HG02870 (cell line): ENCODE results near the gene C1orf141.
"Not testable (repeated sequence)": the region's sequence is repeated elsewhere in the genome, so short reads cannot be mapped to it uniquely, and the experiment has no call there.

ENCODE experiments used
- ATAC-seq: cut with Tn5 transposase; IDR thresholded peaks from one replicate; pipeline ENCODE4 v1.9.1; 2021; ENCODE audit warnings: mild to moderate bottlenecking, moderate library complexity; ENCODE audit not compliant: unreplicated experiment

C1orf141 gene

GRCh38 chr1:67089685-67090208, 45.0 kb downstream of the C1orf141 start:
- no peak for ATAC-seq

GRCh38 chr1:67088440-67088839, 46.3 kb downstream of the C1orf141 start:
- no peak for ATAC-seq

- no peak for ATAC-seq
Measured at GRCh38 chr1:67085326-67085725, 49.4 kb downstream of the C1orf141 start.

GRCh38 chr1:67084765-67085318, 49.9 kb downstream of the C1orf141 start:
- no peak for ATAC-seq

- no peak for ATAC-seq
Measured at GRCh38 chr1:67078291-67078690, 56.5 kb downstream of the C1orf141 start.

- no peak for ATAC-seq
Measured at GRCh38 chr1:67077593-67077992, 57.2 kb downstream of the C1orf141 start.

DNA sequence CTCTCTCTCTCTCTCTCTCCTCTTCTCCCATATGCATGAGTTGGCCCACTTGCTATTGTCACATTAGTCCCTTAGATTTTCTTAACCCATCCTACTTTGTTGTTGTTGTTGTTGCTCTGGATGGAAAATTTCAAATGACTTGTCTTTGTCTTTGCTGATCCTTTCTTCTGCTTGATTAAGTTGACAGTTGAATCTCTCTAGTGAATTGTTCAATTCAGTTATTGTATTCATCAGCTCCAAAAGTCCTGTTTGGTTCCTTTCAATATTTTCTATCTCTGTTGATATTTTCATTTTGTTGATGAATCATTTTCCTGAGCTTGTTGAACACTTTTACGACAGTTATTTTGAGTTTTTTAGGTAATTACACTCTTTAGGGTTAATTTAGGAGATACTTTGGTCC, 62.0 kb downstream of the C1orf141 start:
- ATAC-seq, result no peak

DNA sequence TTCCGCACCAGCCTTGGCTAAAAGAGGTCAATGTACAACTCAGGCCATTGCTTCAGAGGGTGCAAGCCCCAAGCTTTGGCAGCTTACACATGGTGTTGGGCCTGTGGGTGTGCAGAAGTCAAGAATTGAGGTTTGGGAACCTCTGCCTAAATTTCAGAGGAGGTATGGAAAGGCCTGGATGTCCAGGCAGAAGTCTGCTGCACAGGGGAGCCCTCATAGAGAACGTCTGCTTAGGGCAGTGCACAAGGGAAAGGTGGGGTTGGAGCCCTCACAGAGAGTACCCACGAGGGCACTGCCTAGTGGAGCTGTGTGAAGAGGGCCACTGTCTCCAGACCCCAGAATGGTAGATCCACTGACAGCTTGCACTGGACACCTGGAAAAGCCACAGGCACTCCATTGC, 67.1 kb downstream of the C1orf141 start:
- not testable (repeated sequence) for ATAC-seq

DNA sequence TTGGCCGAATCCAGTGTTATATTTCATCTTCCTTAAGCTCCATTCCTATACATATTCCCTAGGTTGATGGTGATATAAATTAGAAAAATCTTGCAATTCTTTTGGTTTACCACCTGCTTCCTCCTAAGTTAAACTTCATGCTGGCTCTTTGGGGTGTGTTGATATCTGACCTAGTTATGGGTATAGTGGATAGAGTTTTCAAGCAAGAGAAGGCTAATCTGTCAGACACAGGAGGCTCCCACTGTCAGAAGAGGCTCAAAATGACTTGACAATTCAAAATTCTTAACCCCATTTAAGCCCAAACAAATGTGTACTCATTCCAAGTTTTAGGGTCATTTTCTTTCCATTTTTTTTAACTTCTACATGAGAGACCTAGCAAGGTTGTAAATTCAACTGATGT, 72.4 kb downstream of the C1orf141 start:
- no peak for ATAC-seq

- ATAC-seq, result no peak
Measured at GRCh38 chr1:67061266-67061665, 73.5 kb downstream of the C1orf141 start.

DNA sequence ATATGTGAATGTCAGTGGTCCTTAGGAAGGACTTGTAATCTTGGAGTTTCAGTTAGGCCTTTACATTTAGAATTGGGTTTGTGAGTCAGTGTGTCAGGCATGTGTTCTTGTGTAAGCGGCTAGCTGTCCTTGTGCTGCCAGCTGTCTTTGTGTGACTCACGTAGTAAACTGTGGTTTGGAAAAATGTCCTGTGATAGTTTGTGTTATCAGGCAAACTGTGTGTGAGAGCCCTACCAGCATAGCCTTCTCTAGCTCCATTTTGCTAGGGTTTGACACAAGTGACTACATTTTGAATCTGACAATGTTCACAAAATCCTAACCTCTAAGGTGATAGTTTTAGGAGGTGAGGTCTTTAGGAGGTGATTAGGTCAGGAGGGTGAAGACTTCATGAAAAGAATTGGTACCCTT, 74.0 kb downstream of the C1orf141 start:
- no peak for ATAC-seq

GRCh38 chr1:67059346-67059745, 75.4 kb downstream of the C1orf141 start:
- ATAC-seq, result no peak

- no peak for ATAC-seq
Measured at GRCh38 chr1:67058761-67059160, 76.0 kb downstream of the C1orf141 start.

- ATAC-seq, result no peak
Measured at GRCh38 chr1:67058242-67058641, 76.5 kb downstream of the C1orf141 start.

- ATAC-seq, result peak; percentile 65
Measured at GRCh38 chr1:67053785-67054772, 80.7 kb downstream of the C1orf141 start, which contains the start of gene SLC35D1. Gene SLC35D1 (minus strand): TSS chr1:67054148. CDS start chr1:67054013, 135 bp downstream.

DNA sequence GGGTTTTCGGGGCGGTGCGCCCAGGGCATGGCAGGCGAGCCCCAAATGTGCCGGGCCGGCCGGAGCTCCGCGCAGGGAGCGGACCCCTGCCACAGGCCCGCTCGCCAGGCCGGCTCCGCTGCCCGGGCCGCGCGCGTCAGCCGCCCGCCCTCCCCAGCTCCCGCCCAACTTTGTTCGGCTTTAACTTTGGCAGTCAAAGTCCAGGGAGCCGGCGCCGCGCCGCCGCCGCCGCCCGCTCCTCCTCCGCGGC, 81.3 kb downstream of the C1orf141 start:
- peak; percentile 35 for ATAC-seq

GRCh38 chr1:67052741-67053534, 81.8 kb downstream of the C1orf141 start:
- peak; percentile 8 for ATAC-seq

GRCh38 chr1:67051196-67051595, 83.6 kb downstream of the C1orf141 start:
- no peak for ATAC-seq

DNA sequence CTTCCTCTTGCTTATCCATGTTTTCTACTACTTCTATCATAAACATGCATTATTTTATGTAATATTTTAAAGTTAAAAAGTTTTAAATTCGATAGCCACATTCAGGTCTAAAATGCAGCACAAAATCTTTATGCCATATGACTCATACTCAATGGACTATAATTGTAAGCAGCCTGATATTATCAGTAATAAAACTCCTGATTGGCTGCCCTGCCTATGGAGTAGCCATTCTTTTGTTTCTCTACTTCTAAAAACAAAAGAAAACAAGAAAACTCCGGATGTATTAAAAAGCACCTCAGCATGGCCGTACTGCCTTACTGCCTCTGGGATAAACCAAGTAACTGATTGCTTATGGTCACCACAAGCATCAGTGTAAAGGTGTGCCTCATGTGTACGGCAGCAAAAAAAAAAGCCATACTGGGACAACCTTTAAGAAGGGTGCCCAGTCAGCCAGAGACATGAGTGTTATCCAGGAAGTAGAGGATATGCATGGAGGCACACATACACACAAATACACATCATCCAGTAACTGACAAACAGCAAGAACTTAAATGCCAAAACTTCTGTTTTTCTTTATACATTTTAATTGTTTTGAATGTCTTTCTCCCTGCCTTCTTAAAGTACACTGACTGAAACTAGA, 90.0 kb downstream of the C1orf141 start:
- ATAC-seq, result no peak

DNA sequence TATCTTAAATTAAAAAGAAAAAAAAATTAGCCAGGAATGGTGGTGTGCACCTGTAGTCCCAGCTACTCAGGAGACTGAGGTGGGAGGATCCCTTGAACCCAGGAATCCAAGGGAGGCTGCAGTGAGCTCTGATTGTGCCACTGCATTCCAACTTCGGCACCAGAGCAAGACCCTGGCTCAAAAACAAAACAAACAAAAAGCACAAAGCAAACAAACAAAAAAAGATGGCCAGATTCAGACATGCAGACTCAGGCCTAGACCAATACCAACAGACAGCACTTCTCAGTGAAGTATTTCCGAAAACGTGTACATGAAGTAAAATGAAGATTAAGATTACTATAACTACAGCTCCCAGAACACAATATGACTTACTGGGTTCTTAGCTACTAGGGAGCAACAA, 91.4 kb downstream of the C1orf141 start:
- ATAC-seq, result no peak
